ENCODE results near the gene ZC3H4.

ZC3H4 gene

GRCh38 chr19:47018923-47019322 lies 94.7 kb downstream of the ZC3H4 start:
- DNase-seq: no peak

Measured in NCI-H2107 (cell line).